ENCODE data around the gene RBP3. TPM values are rescaled to one million over a fixed set of nuclear protein-coding genes. Genes with fewer than 3 reads are reported as not detected.

Gene RBP3
- total RNA-seq, 1 donor = not detected

DNA sequence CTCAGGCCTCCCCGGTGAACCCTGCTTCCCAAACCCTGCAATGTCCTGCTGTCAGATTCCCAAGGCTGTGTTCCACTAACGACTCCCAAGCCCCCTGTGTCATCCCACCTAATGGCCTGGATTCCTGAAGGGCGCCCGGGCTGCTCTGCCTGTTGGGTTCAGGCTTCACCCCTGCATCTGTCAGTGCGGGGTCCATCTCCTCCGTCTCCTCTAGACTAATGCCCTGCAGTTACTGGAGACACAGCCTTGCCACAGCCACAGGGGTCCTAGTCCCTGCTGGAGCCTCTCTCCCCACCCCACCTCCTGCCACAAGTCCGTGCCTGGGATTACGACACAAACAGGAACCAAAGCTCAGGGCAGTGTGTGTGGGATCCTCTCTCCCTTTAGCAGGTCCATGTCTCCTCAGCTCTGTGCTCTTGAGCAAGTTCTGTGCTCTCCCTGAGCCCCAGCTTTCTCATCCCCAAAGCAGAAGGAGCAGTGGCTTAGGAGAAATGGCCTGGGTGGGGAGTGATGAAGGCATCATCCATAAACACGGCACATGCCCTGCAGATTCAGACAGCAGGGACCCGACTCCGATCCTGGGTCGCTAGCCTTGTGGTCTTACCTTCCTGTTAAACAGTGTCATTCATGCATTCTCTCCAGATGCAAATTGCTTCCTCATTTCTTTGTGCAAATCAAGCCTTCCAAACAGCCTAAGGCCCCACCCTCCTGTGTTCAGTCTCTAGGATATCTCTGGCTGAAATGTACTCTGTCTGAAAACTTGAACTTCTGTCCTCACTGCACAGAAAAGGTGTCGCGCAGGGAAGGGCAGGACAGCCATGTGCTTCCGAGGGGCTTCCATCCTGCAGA lies 8.2 kb upstream of the RBP3 start:
- no peak overlapping the region for H3K4me3 ChIP-seq (ENCODE audit: low read depth, low read length)
- no peak for DNase-seq (ENCODE audit: low read depth)
- no peak for TF ChIP-seq CTCF (IDR thresholded peaks at IDR 0.05; ENCODE audit: insufficient read depth, low read length)

DNA sequence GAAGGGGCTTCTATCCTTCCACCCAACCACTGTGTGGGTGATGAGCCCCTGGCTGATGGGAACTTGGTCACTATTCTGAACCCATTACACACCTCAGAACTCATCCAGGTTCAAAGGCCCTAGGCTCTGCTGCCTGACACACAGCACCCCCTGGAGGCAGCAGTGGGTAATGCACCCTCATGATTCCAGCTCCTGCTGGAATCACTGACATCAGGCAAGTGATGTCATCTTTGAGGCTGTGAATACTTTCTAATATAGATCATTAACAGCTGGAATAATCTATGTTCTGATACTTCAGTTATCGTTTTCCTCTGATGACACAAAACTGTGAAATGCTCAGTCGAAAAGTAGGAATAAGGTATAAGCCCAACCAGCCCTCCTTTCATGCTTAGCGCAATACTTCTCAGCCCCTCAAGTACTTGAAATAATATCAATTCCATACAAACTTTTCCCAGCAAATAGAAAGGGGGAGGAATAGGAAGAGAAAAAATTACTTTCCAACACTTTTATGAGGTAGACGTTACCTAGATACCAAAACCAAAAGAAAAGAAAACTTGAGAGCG lies 7.5 kb upstream of the RBP3 start:
- TF ChIP-seq CTCF (IDR thresholded peaks at IDR 0.05; ENCODE audit: insufficient read depth, low read length) = peak; percentile 97

GRCh38 chr10:47344996-47345870 lies 2.9 kb upstream of the RBP3 start:
- TF ChIP-seq CTCF (IDR thresholded peaks at IDR 0.05; ENCODE audit: insufficient read depth, low read length) = no peak
- H3K4me3 ChIP-seq (ENCODE audit: low read depth, low read length) = no peak overlapping the region
- no peak for DNase-seq (ENCODE audit: low read depth)

More for the DNA sequence above, 7.5 kb upstream of the RBP3 start:
- peak; percentile 69 for DNase-seq (ENCODE audit: low read depth)
- H3K4me3 ChIP-seq (ENCODE audit: low read depth, low read length) = no peak overlapping the region

DNA sequence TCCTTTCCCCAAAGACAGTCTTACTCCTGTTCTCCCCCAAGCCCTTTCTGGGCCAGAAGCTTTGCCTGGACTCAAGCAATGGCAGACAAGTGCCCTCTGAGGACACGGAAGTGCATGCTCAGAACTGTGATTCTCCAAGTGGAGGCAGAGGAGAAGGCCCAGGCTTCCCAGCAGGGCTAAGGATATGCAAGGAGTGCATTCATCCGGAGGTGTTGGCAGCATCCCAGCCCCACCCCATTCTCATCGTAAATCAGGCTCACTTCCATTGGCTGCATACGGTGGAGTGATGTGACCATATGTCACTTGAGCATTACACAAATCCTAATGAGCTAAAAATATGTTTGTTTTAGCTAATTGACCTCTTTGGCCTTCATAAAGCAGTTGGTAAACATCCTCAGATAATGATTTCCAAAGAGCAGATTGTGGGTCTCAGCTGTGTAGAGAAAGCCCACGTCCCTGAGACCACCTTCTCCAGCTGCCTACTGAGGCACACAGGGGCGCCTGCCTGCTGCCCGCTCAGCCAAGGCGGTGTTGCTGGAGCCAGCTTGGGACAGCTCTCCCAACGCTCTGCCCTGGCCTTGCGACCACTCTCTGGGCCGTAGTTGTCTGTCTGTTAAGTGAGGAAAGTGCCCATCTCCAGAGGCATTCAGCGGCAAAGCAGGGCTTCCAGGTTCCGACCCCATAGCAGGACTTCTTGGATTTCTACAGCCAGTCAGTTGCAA lies 1.4 kb upstream of the RBP3 start:
- TF ChIP-seq CTCF (IDR thresholded peaks at IDR 0.05; ENCODE audit: insufficient read depth, low read length) = no peak
- no peak for DNase-seq (ENCODE audit: low read depth)
- no peak overlapping the region for H3K4me3 ChIP-seq (ENCODE audit: low read depth, low read length)

DNA sequence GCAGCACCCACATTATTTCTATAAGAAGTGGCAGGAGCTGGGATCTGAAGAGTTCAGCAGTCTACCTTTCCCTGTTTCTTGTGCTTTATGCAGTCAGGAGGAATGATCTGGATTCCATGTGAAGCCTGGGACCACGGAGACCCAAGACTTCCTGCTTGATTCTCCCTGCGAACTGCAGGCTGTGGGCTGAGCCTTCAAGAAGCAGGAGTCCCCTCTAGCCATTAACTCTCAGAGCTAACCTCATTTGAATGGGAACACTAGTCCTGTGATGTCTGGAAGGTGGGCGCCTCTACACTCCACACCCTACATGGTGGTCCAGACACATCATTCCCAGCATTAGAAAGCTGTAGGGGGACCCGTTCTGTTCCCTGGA lies 874 bp upstream of the RBP3 start:
- no peak overlapping the region for H3K4me3 ChIP-seq (ENCODE audit: low read depth, low read length)
- DNase-seq (ENCODE audit: low read depth) = no peak
- no peak for TF ChIP-seq CTCF (IDR thresholded peaks at IDR 0.05; ENCODE audit: insufficient read depth, low read length)
